HG03064 (cell line): Measurements from ENCODE around the gene TRAF2.
A peak's percentile ranks its signal among the peaks of the same experiment; 100 is the strongest.

Experiments used
- ATAC-seq: cut with Tn5 transposase; IDR thresholded peaks from one replicate; pipeline ENCODE4 v1.9.1; 2021; ENCODE audit warnings: low read depth; ENCODE audit not compliant: unreplicated experiment

The TRAF2 gene

GRCh38 chr9:136946228-136947027 lies 60.1 kb downstream of the TRAF2 start:
- no peak for ATAC-seq

- no peak for ATAC-seq
Measured at GRCh38 chr9:136947028-136947891, 60.9 kb downstream of the TRAF2 start.

GRCh38 chr9:136947955-136948510 lies 61.7 kb downstream of the TRAF2 start:
- ATAC-seq = no peak

- no peak for ATAC-seq
Measured at GRCh38 chr9:136949239-136949816, 63.0 kb downstream of the TRAF2 start.

- ATAC-seq = peak; percentile 54
Measured at GRCh38 chr9:136949817-136950655, 63.7 kb downstream of the TRAF2 start.

- no peak for ATAC-seq
Measured at GRCh38 chr9:136950656-136951276, 64.5 kb downstream of the TRAF2 start.

- ATAC-seq = no peak
Measured at GRCh38 chr9:136951541-136952320, 65.4 kb downstream of the TRAF2 start, which contains the start of gene LCN12. Gene LCN12, plus strand, starts transcription at chr9:136952273. Its CDS starts 55 bp downstream, at chr9:136952328.

- ATAC-seq = no peak
Measured at GRCh38 chr9:136952321-136952850, 66.1 kb downstream of the TRAF2 start.

GRCh38 chr9:136952876-136953770 lies 66.8 kb downstream of the TRAF2 start:
- no peak for ATAC-seq

- no peak for ATAC-seq
Measured at GRCh38 chr9:136953771-136954269, 67.5 kb downstream of the TRAF2 start.

GRCh38 chr9:136954270-136955083 lies 68.2 kb downstream of the TRAF2 start:
- ATAC-seq = no peak

- ATAC-seq = no peak
Measured at GRCh38 chr9:136955202-136955942, 69.1 kb downstream of the TRAF2 start.

- no peak for ATAC-seq
Measured at GRCh38 chr9:136955943-136956335, 69.6 kb downstream of the TRAF2 start.

GRCh38 chr9:136956604-136957003 lies 70.3 kb downstream of the TRAF2 start:
- ATAC-seq = no peak

GRCh38 chr9:136957461-136957860 lies 71.1 kb downstream of the TRAF2 start:
- no peak for ATAC-seq

GRCh38 chr9:136957901-136958300 lies 71.6 kb downstream of the TRAF2 start:
- no peak for ATAC-seq
